ENCODE measurements around the gene VRK1.

DNA sequence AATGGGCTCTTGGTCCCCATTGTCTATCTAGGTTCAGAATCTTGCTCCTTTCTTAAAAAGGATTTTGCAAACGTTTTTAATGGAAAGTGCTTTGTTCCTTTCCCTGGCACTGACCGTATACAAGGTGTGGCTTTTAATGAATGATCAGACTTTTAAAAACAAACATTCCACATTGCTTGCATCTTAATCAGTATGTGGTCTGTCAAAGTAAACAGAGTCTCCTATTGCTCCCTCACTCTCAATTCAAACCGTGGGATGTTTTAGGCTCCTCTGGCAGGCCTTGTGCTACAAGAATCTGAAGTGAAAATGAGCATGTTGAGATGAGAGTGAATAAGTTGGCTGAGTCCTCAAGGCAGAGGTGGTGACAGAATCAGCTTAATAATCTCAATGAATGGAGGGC, 107.0 kb downstream of the VRK1 start:
- TF ChIP-seq ZNF217 (IDR thresholded peaks at IDR 0.05) (no peak), SP1 (IDR thresholded peaks at IDR 0.05; ENCODE audit: low read depth, low read length) (no peak), CEBPB (IDR thresholded peaks at IDR 0.05; ENCODE audit: borderline replicate concordance in 1 of 2, low read depth in 2 of 2, low read length in 2 of 2) (no peak), CHD2 (IDR thresholded peaks at IDR 0.05; ENCODE audit: borderline replicate concordance, low read depth, low read length) (no peak), HDAC2 (IDR thresholded peaks at IDR 0.05) (no peak), TAF1 (IDR thresholded peaks at IDR 0.05; ENCODE audit: borderline replicate concordance, low read depth, low read length) (no peak), HCFC1 (IDR thresholded peaks at IDR 0.05; ENCODE audit: low read length) (no peak), EP300 (IDR thresholded peaks at IDR 0.05; ENCODE audit: borderline replicate concordance in 1 of 2, control insufficient read depth in 1 of 2, low read depth in 2 of 2, low read length in 2 of 2) (no peak), POLR2A (IDR thresholded peaks at IDR 0.05; ENCODE audit: low read depth, low read length) (no peak)
- TF ChIP-seq, protein P1, sequence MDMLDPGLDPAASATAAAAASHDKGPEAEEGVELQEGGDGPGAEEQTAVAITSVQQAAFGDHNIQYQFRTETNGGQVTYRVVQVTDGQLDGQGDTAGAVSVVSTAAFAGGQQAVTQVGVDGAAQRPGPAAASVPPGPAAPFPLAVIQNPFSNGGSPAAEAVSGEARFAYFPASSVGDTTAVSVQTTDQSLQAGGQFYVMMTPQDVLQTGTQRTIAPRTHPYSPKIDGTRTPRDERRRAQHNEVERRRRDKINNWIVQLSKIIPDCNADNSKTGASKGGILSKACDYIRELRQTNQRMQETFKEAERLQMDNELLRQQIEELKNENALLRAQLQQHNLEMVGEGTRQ (IDR thresholded peaks at IDR 0.05; ENCODE audit: borderline replicate concordance, low read depth, low read length) = no peak
- TF ChIP-seq, protein P2, sequence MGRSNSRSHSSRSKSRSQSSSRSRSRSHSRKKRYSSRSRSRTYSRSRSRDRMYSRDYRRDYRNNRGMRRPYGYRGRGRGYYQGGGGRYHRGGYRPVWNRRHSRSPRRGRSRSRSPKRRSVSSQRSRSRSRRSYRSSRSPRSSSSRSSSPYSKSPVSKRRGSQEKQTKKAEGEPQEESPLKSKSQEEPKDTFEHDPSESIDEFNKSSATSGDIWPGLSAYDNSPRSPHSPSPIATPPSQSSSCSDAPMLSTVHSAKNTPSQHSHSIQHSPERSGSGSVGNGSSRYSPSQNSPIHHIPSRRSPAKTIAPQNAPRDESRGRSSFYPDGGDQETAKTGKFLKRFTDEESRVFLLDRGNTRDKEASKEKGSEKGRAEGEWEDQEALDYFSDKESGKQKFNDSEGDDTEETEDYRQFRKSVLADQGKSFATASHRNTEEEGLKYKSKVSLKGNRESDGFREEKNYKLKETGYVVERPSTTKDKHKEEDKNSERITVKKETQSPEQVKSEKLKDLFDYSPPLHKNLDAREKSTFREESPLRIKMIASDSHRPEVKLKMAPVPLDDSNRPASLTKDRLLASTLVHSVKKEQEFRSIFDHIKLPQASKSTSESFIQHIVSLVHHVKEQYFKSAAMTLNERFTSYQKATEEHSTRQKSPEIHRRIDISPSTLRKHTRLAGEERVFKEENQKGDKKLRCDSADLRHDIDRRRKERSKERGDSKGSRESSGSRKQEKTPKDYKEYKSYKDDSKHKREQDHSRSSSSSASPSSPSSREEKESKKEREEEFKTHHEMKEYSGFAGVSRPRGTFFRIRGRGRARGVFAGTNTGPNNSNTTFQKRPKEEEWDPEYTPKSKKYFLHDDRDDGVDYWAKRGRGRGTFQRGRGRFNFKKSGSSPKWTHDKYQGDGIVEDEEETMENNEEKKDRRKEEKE (IDR thresholded peaks at IDR 0.05) = no peak
- TF ChIP-seq, protein P3, sequence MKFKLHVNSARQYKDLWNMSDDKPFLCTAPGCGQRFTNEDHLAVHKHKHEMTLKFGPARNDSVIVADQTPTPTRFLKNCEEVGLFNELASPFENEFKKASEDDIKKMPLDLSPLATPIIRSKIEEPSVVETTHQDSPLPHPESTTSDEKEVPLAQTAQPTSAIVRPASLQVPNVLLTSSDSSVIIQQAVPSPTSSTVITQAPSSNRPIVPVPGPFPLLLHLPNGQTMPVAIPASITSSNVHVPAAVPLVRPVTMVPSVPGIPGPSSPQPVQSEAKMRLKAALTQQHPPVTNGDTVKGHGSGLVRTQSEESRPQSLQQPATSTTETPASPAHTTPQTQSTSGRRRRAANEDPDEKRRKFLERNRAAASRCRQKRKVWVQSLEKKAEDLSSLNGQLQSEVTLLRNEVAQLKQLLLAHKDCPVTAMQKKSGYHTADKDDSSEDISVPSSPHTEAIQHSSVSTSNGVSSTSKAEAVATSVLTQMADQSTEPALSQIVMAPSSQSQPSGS (IDR thresholded peaks at IDR 0.05; ENCODE audit: low read length) = no peak
- TF ChIP-seq, protein P4, sequence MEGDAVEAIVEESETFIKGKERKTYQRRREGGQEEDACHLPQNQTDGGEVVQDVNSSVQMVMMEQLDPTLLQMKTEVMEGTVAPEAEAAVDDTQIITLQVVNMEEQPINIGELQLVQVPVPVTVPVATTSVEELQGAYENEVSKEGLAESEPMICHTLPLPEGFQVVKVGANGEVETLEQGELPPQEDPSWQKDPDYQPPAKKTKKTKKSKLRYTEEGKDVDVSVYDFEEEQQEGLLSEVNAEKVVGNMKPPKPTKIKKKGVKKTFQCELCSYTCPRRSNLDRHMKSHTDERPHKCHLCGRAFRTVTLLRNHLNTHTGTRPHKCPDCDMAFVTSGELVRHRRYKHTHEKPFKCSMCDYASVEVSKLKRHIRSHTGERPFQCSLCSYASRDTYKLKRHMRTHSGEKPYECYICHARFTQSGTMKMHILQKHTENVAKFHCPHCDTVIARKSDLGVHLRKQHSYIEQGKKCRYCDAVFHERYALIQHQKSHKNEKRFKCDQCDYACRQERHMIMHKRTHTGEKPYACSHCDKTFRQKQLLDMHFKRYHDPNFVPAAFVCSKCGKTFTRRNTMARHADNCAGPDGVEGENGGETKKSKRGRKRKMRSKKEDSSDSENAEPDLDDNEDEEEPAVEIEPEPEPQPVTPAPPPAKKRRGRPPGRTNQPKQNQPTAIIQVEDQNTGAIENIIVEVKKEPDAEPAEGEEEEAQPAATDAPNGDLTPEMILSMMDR (IDR thresholded peaks at IDR 0.05 in 2 of 3, conservative IDR thresholded peaks at IDR 0.05 in 1 of 3; ENCODE audit: control insufficient read depth in 2 of 3, extremely low read depth in 1 of 3, insufficient read depth in 1 of 3, low read depth in 3 of 3, low read length in 3 of 3) = no peak

Measured in GM12878 (cell line).